ENCODE data around the gene BRMS1. TPM values are rescaled to one million over a fixed set of nuclear protein-coding genes. Genes with fewer than 3 reads are reported as not detected.
"Not testable (repeated sequence)": the region's sequence is repeated elsewhere in the genome, so short reads cannot be mapped to it uniquely, and the experiment has no call there.

The BRMS1 gene
- total RNA-seq, 3 donors from 2014 or later (not counting 1 experiment from before 2014, with no cell fraction given), result 48.1 to 55.6 (median 48.2) TPM

DNA sequence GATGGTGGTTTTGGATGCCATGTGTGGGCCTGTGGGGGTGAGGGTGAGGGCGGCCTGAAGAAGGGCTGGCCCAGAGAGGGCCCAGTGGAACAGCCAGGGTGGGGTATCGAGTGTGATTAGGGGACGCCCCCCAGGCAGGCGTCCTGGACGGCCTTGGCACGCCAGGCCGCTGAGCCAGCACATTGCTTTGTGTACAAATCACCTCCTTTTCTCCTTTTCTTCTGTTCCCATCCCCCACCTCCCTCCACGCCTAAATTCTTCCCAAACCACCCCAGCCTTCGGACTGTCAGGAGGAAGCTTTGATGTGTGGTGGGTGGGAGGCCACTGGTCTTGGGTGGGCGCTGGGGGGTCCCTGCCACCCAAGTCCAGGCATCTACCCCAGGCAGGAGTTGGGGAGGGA lies 20.2 kb downstream of the BRMS1 start:
- TF ChIP-seq, protein P1, sequence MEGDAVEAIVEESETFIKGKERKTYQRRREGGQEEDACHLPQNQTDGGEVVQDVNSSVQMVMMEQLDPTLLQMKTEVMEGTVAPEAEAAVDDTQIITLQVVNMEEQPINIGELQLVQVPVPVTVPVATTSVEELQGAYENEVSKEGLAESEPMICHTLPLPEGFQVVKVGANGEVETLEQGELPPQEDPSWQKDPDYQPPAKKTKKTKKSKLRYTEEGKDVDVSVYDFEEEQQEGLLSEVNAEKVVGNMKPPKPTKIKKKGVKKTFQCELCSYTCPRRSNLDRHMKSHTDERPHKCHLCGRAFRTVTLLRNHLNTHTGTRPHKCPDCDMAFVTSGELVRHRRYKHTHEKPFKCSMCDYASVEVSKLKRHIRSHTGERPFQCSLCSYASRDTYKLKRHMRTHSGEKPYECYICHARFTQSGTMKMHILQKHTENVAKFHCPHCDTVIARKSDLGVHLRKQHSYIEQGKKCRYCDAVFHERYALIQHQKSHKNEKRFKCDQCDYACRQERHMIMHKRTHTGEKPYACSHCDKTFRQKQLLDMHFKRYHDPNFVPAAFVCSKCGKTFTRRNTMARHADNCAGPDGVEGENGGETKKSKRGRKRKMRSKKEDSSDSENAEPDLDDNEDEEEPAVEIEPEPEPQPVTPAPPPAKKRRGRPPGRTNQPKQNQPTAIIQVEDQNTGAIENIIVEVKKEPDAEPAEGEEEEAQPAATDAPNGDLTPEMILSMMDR (IDR thresholded peaks at IDR 0.05), result no peak
- Histone ChIP-seq H3K36me3 (ENCODE audit: control insufficient read depth, insufficient read depth, low read length) (no peaks in the 10 kb centered on the region), H3K4me3 (ENCODE audit: low read length) (no peak overlapping the region), H3K27ac (ENCODE audit: low read length) (no peak overlapping the region), H3K9me3 (ENCODE audit: control insufficient read depth, insufficient read depth, low read length) (no peaks in the 10 kb centered on the region), H3K27me3 (ENCODE audit: control insufficient read depth, insufficient read depth, low read length) (no peaks in the 10 kb centered on the region), H3K4me1 (ENCODE audit: control insufficient read depth, insufficient read depth, low read length) (peaks cover 37% of the 10 kb centered on the region)
- no peaks in the 10 kb centered on the region for H3K36me3 Mint-ChIP-seq
- no peak overlapping the region for H3K4me3 Mint-ChIP-seq
- peaks cover 19 to 43% of the 10 kb centered on the region in 2 donors for H3K4me1 Mint-ChIP-seq
- H3K27ac Mint-ChIP-seq, result no peak overlapping the region
- H3K27me3 Mint-ChIP-seq (ENCODE audit: low read depth in 2 of 2), result peaks cover 0 to 6% of the 10 kb centered on the region in 2 donors
- ATAC-seq (no peak), DNase-seq (no peak)
- H3K9me3 Mint-ChIP-seq, result no peaks in the 10 kb centered on the region
- 94% methylated on average over 8 of the region's 10 CpGs for WGBS (ENCODE audit: insufficient coverage)
- intact Hi-C loops (cut with micrococcal nuclease), result no loop called here

DNA sequence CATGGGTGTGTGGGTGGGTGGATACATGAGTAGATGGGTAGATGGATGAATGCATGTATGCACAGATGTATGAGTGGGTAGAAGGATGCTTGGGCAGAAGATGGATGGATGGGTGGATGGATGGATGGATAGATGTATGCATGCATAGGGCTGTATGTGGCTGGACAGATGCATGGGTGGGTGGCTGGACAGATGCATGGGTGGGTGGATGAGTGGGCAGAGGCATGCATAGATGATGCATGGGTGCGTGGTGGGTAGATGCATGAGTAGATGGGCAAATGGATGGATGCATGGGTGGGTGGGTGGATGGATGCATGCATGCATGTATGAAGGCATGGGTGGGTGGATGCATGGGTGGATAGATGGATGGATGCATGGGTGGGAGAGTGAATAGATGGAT lies 21.2 kb downstream of the BRMS1 start:
- Mint-ChIP-seq H3K36me3 (no peaks in the 10 kb centered on the region), H3K4me1 (peaks cover 20 to 45% of the 10 kb centered on the region in 2 donors), H3K9me3 (no peaks in the 10 kb centered on the region), H3K27me3 (ENCODE audit: low read depth in 2 of 2) (peaks cover 7 to 14% of the 10 kb centered on the region in 2 donors), H3K27ac (no peak overlapping the region), H3K4me3 (no peak overlapping the region)
- TF ChIP-seq, protein P1 (IDR thresholded peaks at IDR 0.05), result no peak
- H3K9me3 ChIP-seq (ENCODE audit: control insufficient read depth, insufficient read depth, low read length), result no peaks in the 10 kb centered on the region
- no peak overlapping the region for H3K4me3 ChIP-seq (ENCODE audit: low read length)
- H3K36me3 ChIP-seq (ENCODE audit: control insufficient read depth, insufficient read depth, low read length), result no peaks in the 10 kb centered on the region
- H3K27ac ChIP-seq (ENCODE audit: low read length), result no peak overlapping the region
- no peak for DNase-seq
- H3K27me3 ChIP-seq (ENCODE audit: control insufficient read depth, insufficient read depth, low read length), result no peaks in the 10 kb centered on the region
- H3K4me1 ChIP-seq (ENCODE audit: control insufficient read depth, insufficient read depth, low read length), result peaks cover 33% of the 10 kb centered on the region
- intact Hi-C loops (cut with micrococcal nuclease), result no loop called here
- 95% methylated on average over 1 of the region's 1 CpG for WGBS (ENCODE audit: insufficient coverage)
- ATAC-seq, result no peak

DNA sequence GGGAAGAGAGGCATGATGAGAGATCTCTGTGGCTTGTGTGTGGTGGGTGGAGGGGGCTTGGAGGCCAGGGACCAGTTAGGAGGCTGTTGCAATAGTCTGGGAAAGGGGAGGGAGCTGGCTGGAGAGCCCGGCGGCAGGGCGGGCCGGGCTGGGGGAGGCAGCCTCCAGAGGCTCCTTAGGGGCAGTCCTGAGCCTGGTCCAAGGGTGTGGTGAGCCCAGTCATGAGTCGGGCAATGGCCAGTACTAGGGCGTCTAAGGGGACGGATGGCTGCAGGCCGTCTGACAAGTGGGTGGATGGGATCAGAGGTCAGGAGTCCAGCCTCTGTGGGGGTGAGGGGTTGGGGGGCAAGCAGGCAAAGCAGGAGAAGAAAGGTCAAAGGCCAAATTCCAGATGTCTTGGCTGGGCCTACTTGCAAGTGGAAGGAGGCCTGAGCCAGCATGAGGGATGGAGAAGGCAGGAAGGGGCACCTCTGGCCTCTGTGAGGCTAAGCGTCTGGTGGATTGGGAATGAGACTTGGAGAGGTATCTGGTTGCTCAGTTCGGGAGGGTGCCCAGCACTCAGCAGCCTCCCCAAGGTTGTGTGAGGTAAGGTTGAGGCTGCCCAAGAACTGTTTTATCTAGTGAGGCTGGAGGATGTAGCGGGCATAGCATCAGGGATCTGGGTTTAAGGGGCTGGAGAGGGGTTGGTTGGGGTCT lies 22.0 kb downstream of the BRMS1 start:
- H3K9me3 ChIP-seq (ENCODE audit: control insufficient read depth, insufficient read depth, low read length), result no peaks in the 10 kb centered on the region
- Mint-ChIP-seq H3K27me3 (ENCODE audit: low read depth in 2 of 2) (peaks cover 9 to 17% of the 10 kb centered on the region in 2 donors), H3K27ac (no peak overlapping the region), H3K36me3 (no peaks in the 10 kb centered on the region), H3K4me1 (peaks cover 15 to 44% of the 10 kb centered on the region in 2 donors), H3K4me3 (no peak overlapping the region), H3K9me3 (no peaks in the 10 kb centered on the region)
- no peaks in the 10 kb centered on the region for H3K27me3 ChIP-seq (ENCODE audit: control insufficient read depth, insufficient read depth, low read length)
- TF ChIP-seq, protein P1 (IDR thresholded peaks at IDR 0.05), result no peak
- H3K4me3 ChIP-seq (ENCODE audit: low read length), result no peak overlapping the region
- DNase-seq, result no peak
- WGBS (ENCODE audit: insufficient coverage), result 96% methylated on average over 11 of the region's 11 CpGs
- intact Hi-C loops (cut with micrococcal nuclease), result no loop called here
- no peak overlapping the region for H3K27ac ChIP-seq (ENCODE audit: low read length)
- peaks cover 33% of the 10 kb centered on the region for H3K4me1 ChIP-seq (ENCODE audit: control insufficient read depth, insufficient read depth, low read length)
- H3K36me3 ChIP-seq (ENCODE audit: control insufficient read depth, insufficient read depth, low read length), result no peaks in the 10 kb centered on the region
- ATAC-seq, result no peak

DNA sequence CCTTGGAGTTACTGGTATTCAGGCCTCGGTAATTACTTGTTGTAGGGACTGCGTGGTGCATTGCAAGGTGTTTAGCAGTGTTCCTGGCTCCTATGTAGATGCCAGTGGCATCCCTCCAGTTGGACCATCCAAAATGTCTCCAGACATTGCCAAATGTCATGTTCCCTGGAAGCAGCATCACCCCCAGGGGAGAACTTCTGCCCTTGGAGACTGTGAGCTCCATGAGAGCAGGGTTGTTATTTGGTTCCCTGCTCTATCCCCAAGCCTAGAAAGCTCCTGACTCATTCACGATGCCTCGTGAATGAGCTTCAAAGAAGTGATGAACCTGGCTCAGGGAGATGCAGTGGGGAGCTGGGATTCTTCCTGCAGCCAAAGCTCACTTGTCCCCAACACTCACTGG lies 23.3 kb downstream of the BRMS1 start:
- TF ChIP-seq, protein P1 (IDR thresholded peaks at IDR 0.05), result no peak
- DNase-seq (no peak), ATAC-seq (no peak)
- Mint-ChIP-seq H3K4me1 (peaks cover 7 to 42% of the 10 kb centered on the region in 2 donors), H3K4me3 (no peak overlapping the region), H3K27me3 (ENCODE audit: low read depth in 2 of 2) (peaks cover 9 to 17% of the 10 kb centered on the region in 2 donors), H3K27ac (no peak overlapping the region), H3K9me3 (no peaks in the 10 kb centered on the region), H3K36me3 (no peaks in the 10 kb centered on the region)
- no peaks in the 10 kb centered on the region for H3K27me3 ChIP-seq (ENCODE audit: control insufficient read depth, insufficient read depth, low read length)
- no peaks in the 10 kb centered on the region for H3K36me3 ChIP-seq (ENCODE audit: control insufficient read depth, insufficient read depth, low read length)
- H3K4me3 ChIP-seq (ENCODE audit: low read length), result no peak overlapping the region
- no peak overlapping the region for H3K27ac ChIP-seq (ENCODE audit: low read length)
- no peaks in the 10 kb centered on the region for H3K9me3 ChIP-seq (ENCODE audit: control insufficient read depth, insufficient read depth, low read length)
- H3K4me1 ChIP-seq (ENCODE audit: control insufficient read depth, insufficient read depth, low read length), result peaks cover 29% of the 10 kb centered on the region
- intact Hi-C loops (cut with micrococcal nuclease), result no loop called here
- WGBS (ENCODE audit: insufficient coverage), result 93% methylated on average over 4 of the region's 4 CpGs

DNA sequence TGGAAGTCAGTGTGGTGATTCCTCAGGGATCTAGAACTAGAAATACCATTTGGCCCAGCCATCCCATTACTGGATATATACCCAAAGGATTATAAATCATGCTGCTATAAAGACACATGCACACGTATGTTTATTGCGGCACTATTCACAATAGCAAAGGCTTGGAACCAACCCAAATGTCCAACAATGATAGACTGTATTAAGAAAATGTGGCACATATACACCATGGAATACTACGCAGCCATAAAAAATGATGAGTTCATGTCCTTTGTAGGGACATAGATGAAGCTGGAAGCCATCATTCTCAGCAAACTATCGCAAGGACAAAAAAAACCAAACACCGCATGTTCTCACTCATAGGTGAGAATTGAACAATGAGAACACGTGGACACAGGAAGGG lies 24.2 kb downstream of the BRMS1 start:
- not testable (repeated sequence) for H3K9me3 ChIP-seq (ENCODE audit: control insufficient read depth, insufficient read depth, low read length); H3K27ac Mint-ChIP-seq
- H3K4me1 Mint-ChIP-seq, result peaks cover 7 to 35% of the 10 kb centered on the region in 2 donors

More for the DNA sequence above, 24.2 kb downstream of the BRMS1 start:
- H3K4me3 ChIP-seq (ENCODE audit: low read length); H3K9me3 Mint-ChIP-seq; H3K36me3 ChIP-seq (ENCODE audit: control insufficient read depth, insufficient read depth, low read length); DNase-seq; intact Hi-C loops (cut with micrococcal nuclease); H3K4me3 Mint-ChIP-seq; H3K27me3 ChIP-seq (ENCODE audit: control insufficient read depth, insufficient read depth, low read length); H3K36me3 Mint-ChIP-seq; ATAC-seq; H3K27ac ChIP-seq (ENCODE audit: low read length): not testable (repeated sequence)
- WGBS (ENCODE audit: insufficient coverage), result 93% methylated on average over 3 of the region's 6 CpGs
- H3K27me3 Mint-ChIP-seq (ENCODE audit: low read depth in 2 of 2), result peaks cover 14 to 21% of the 10 kb centered on the region in 2 donors
- peaks cover 22% of the 10 kb centered on the region for H3K4me1 ChIP-seq (ENCODE audit: control insufficient read depth, insufficient read depth, low read length)

Measured in natural killer cell (primary cell).